HCT116 (cell line): ENCODE measurements around the gene ADGRL3. TPM values are rescaled to one million over a fixed set of nuclear protein-coding genes. Genes with fewer than 3 reads are reported as not detected.

Experiments used
- ATAC-seq: fragments of 200-7000 bp; cut with Tn5 transposase; 2 replicates; pipeline ENCODE4 v1.9.1; 2020; ENCODE audit warnings: mild to moderate bottlenecking, moderate library complexity
- BruUV-seq: library from RNA; stranded (reverse); fragments of 400-500 nt; replicated peaks from 2 replicates; lab custom pipeline; 2021; lab: Mats Ljungman, UMichigan
- CTCF ChIA-PET: fragments of 300-600 bp; sonication (Branson Sonifier 250); formaldehyde crosslinking; loops from one replicate; lab custom pipeline; 2021; ENCODE audit warnings: antibody characterized with exemption; lab: Charles Lee
- POLR2A ChIA-PET: fragments of 300-600, 350-600 bp; sonication (Branson Sonifier 250); formaldehyde crosslinking; loops from one replicate; lab custom pipeline; 2021; ENCODE audit warnings: antibody characterized with exemption; lab: Charles Lee
- RAD21 ChIA-PET, 2 experiments: fragments of 300-600 bp; sonication (Branson Sonifier 250); formaldehyde crosslinking; loops; one replicate each; lab custom pipeline; 2023; ENCODE audit warnings: low total read pairs in 2 of 2; ENCODE audit not compliant: uncharacterized antibody in 2 of 2, unreplicated experiment in 2 of 2, low non-redundant PET in 1 of 2; lab: Charles Lee
- DNase-seq: peaks from one replicate; pipeline ENCODE4 v3.0.0-alpha.2; 2010; ENCODE audit warnings: low read depth, low spot score
- H2AFZ ChIP-seq: fragments of 200-600 bp; shearing (Covaris generic), sonication (generic); 2 replicates; pipeline ENCODE4 v1.6.1; 2017; ENCODE audit warnings: low read depth, mixed run types, mixed read lengths, antibody characterized with exemption, low read length; ENCODE audit not compliant: poor library complexity, severe bottlenecking
- H3K27ac ChIP-seq: 2 replicates; pipeline ENCODE4 v1.5.1; 2012; ENCODE audit warnings: low read depth, low read length
- H3K27me3 ChIP-seq: fragments of 200-600 bp; sonication (generic); 2 replicates; pipeline ENCODE4 v1.6.1; 2016; ENCODE audit warnings: mixed run types, low read length, mixed read lengths; ENCODE audit not compliant: insufficient read depth
- H3K36me3 ChIP-seq, 2 experiments: fragments of 200-500 bp in 1 of 2; fragments of 200-600 bp in 1 of 2; sonication (Bioruptor generic) in 1 of 2; sonication (generic) in 1 of 2; 2 replicates each; pipeline versions ENCODE4 v1.5.1 to v1.6.1; 2014 to 2016; ENCODE audit warnings: low read length in 2 of 2, inconsistent platforms in 1 of 2, mixed read lengths in 1 of 2, mixed run types in 1 of 2; ENCODE audit not compliant: insufficient read depth in 2 of 2, control insufficient read depth in 1 of 2
- H3K4me1 ChIP-seq, 2 experiments: fragments of 200-600 bp in 1 of 2; sonication (generic) in 1 of 2; 2 replicates each; pipeline versions ENCODE4 v1.5.1 to v1.6.1; 2012 to 2017; ENCODE audit warnings: low read length in 2 of 2, inconsistent platforms in 1 of 2, mild to moderate bottlenecking in 1 of 2, mixed read lengths in 1 of 2, mixed run types in 1 of 2, moderate library complexity in 1 of 2; ENCODE audit not compliant: insufficient read depth in 2 of 2, control insufficient read depth in 1 of 2
- H3K4me2 ChIP-seq: fragments of 200-600 bp; sonication (generic); 2 replicates; pipeline ENCODE4 v1.6.1; 2017; ENCODE audit warnings: mixed run types, low read length, mixed read lengths
- H3K4me3 ChIP-seq, 2 experiments: fragments of 200-600 bp in 1 of 2; sonication (generic) in 1 of 2; replicated peaks in 1 of 2; 2 replicates each; pipeline ENCODE4 v1.5.1; 2011 to 2016; ENCODE audit warnings: low read length in 2 of 2, control low read depth in 1 of 2, low read depth in 1 of 2, mild to moderate bottlenecking in 1 of 2, mixed read lengths in 1 of 2, mixed run types in 1 of 2
- H3K79me2 ChIP-seq: fragments of 200-600 bp; sonication (generic); 2 replicates; pipeline ENCODE4 v1.6.1; 2017; ENCODE audit warnings: mild to moderate bottlenecking, mixed run types, low read length, moderate library complexity, mixed read lengths; ENCODE audit not compliant: insufficient read depth
- H3K9ac ChIP-seq: fragments of 200-600 bp; sonication (generic); 2 replicates; pipeline ENCODE4 v1.6.1; 2016; ENCODE audit warnings: low read length, mixed read lengths
- H3K9me2 ChIP-seq: fragments of 200-600 bp; sonication (generic), shearing (Covaris generic); 2 replicates; pipeline ENCODE4 v1.6.1; 2017; ENCODE audit warnings: mixed run types, mild to moderate bottlenecking, moderate library complexity; ENCODE audit not compliant: insufficient read depth
- H3K9me3 ChIP-seq, 2 experiments: fragments of 200-500 bp in 1 of 2; fragments of 200-600 bp in 1 of 2; sonication (Bioruptor generic) in 1 of 2; sonication (generic) in 1 of 2; 2 replicates each; pipeline ENCODE4 v1.6.1; 2014 to 2017; ENCODE audit warnings: low read length in 2 of 2, mixed read lengths in 2 of 2, inconsistent platforms in 1 of 2, low read depth in 1 of 2, mild to moderate bottlenecking in 1 of 2, mixed run types in 1 of 2, moderate library complexity in 1 of 2; ENCODE audit not compliant: control insufficient read depth in 1 of 2, insufficient read depth in 1 of 2
- H4K20me1 ChIP-seq: fragments of 200-600 bp; sonication (generic), shearing (Covaris generic); 2 replicates; pipeline ENCODE4 v1.6.1; 2017; ENCODE audit warnings: mixed run types, mild to moderate bottlenecking, moderate library complexity; ENCODE audit not compliant: insufficient read depth
- CEBPB ChIP-seq: IDR thresholded peaks from 2 replicates; pipeline ENCODE4 v1.6.1; 2012; ENCODE audit warnings: low read depth
- ELF1 ChIP-seq: IDR thresholded peaks from 2 replicates; pipeline ENCODE4 v1.6.1; 2012; ENCODE audit warnings: low read depth, borderline replicate concordance
- EZH2 ChIP-seq: fragments of 200-600 bp; sonication (generic); IDR thresholded peaks from 2 replicates; pipeline ENCODE4 v1.6.1; 2017; ENCODE audit warnings: antibody characterized with exemption, mixed run types
- JUND ChIP-seq: IDR thresholded peaks from 2 replicates; pipeline ENCODE4 v1.6.1; 2012
- POLR2AphosphoS5 ChIP-seq: IDR thresholded peaks from 2 replicates; pipeline ENCODE4 v1.6.1; 2011; ENCODE audit warnings: mild to moderate bottlenecking, low read depth, low read length, moderate library complexity
- SIN3A ChIP-seq: IDR thresholded peaks from 2 replicates; pipeline ENCODE4 v1.6.1; 2012; ENCODE audit warnings: low read depth
- SP1 ChIP-seq: IDR thresholded peaks from 2 replicates; pipeline ENCODE4 v1.6.1; 2012; ENCODE audit warnings: low read depth
- TCF7L2 ChIP-seq: IDR thresholded peaks from 2 replicates; pipeline ENCODE4 v1.7.0; 2011; ENCODE audit warnings: borderline replicate concordance, inconsistent platforms; ENCODE audit not compliant: insufficient read depth, insufficient read length; ENCODE audit errors: extremely low read depth
- intact Hi-C: fragments of 100-400 bp; cut with micrococcal nuclease; formaldehyde crosslinking; loops from 2 replicates; pipeline ENCODE4 v1.10.0; 2022
- total RNA-seq: library from RNA; stranded (reverse); gene quantifications from one replicate; pipeline ENCODE4 v1.2.1, GENCODE V29; 2021; ENCODE audit not compliant: unreplicated experiment
- TF ChIP-seq, protein P1 (sequence below): IDR thresholded peaks from 2 replicates; pipeline ENCODE4 v1.6.1; 2012
- TF ChIP-seq, protein P2 (sequence below): IDR thresholded peaks from 2 replicates; pipeline ENCODE4 v1.6.1; 2012

Gene ADGRL3
- total RNA-seq, 1 experiment from 2014 or later = not detected

DNA sequence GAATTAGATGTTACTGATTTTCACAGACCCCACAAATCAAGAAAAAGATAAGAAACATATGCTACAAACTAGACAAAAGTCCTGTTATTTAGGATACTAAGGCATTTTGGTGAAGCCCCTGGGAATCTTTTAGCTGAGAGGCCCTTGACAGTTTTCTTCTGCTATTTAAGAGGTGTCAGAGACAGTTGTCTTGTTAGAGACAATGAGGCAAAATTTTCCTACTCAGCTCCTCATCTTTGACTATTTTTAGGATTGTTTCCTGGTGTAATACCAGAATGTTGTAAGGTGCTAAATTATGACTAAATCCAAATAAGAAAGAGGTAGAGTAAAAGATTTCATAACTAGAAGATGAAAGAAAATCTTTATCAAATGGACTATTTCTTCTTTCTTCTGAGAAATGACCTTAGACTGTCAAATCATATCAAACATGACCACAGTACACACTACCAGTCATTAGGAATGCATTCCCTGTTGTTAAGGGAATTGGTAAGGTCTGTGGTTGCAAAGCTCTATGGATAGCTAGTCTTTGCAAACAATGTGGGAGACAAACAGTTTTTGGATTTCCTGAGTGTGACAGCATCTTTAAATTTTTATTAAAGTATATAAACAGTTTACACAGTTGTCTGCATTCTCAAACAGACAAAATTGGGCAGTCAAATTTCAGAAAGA lies 926.1 kb downstream of the ADGRL3 start:
- no peaks in the 10 kb centered on the region for H4K20me1 ChIP-seq
- H3K9me3 ChIP-seq = peaks cover 7 to 22% of the 10 kb centered on the region in 2 experiments; a peak in 2 of 4 replicates
- H3K9me2 ChIP-seq = no peaks in the 10 kb centered on the region
- H3K79me2 ChIP-seq = no peaks in the 10 kb centered on the region
- TF ChIP-seq SIN3A (no peak), JUND (no peak), EZH2 (no peak), POLR2AphosphoS5 (no peak), ELF1 (no peak), CEBPB (no peak), TCF7L2 (no peak), SP1 (no peak)
- TF ChIP-seq, protein P1, sequence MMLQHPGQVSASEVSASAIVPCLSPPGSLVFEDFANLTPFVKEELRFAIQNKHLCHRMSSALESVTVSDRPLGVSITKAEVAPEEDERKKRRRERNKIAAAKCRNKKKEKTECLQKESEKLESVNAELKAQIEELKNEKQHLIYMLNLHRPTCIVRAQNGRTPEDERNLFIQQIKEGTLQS = no peak
- TF ChIP-seq, protein P2, sequence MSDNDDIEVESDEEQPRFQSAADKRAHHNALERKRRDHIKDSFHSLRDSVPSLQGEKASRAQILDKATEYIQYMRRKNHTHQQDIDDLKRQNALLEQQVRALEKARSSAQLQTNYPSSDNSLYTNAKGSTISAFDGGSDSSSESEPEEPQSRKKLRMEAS = no peak
- no peaks in the 10 kb centered on the region for H3K27me3 ChIP-seq
- BruUV-seq = no TSS peak
- H3K36me3 ChIP-seq = no peaks in the 10 kb centered on the region
- no peak overlapping the region for H3K27ac ChIP-seq
- no peak overlapping the region for H3K9ac ChIP-seq
- intact Hi-C loops = no loop called here
- H3K4me1 ChIP-seq = no peaks in the 10 kb centered on the region
- CTCF ChIA-PET = no interaction called here
- ATAC-seq (no peak), DNase-seq (no peak)
- H3K4me3 ChIP-seq = no peak overlapping the region
- H2AFZ ChIP-seq = no peak overlapping the region
- no peak overlapping the region for H3K4me2 ChIP-seq
- POLR2A ChIA-PET = no interaction called here
- RAD21 ChIA-PET = no interaction called here
